H9 (cell line): ENCODE measurements around the gene CPT1B. TPM values are rescaled to one million over a fixed set of nuclear protein-coding genes. Genes with fewer than 3 reads are reported as not detected.

ENCODE experiments used
- DNase-seq: peaks from one replicate; pipeline ENCODE4 v3.0.0-alpha.2; 2017
- H2AFZ ChIP-seq: one replicate; pipeline ENCODE4 v1.6.1; 2013; ENCODE audit warnings: mild to moderate bottlenecking, low read length, control low read depth, moderate library complexity
- H2AK5ac ChIP-seq: 2 replicates; pipeline ENCODE4 v1.6.1; 2013; ENCODE audit warnings: low read length, control low read depth, mixed read lengths; ENCODE audit not compliant: insufficient read length
- H2BK120ac ChIP-seq: one replicate; pipeline ENCODE4 v1.6.1; 2013; ENCODE audit warnings: low read depth, mild to moderate bottlenecking, low read length, control low read depth, inconsistent platforms; ENCODE audit not compliant: poor library complexity, severe bottlenecking
- H2BK12ac ChIP-seq: 2 replicates; pipeline ENCODE4 v1.6.1; 2013; ENCODE audit warnings: low read length, control low read depth, mixed read lengths, low read depth; ENCODE audit not compliant: insufficient read length
- H2BK15ac ChIP-seq: 2 replicates; pipeline ENCODE4 v1.6.1; 2013; ENCODE audit warnings: low read depth, low read length, control low read depth
- H2BK20ac ChIP-seq: one replicate; pipeline ENCODE4 v1.6.1; 2013; ENCODE audit warnings: low read depth, mild to moderate bottlenecking, low read length, control low read depth, inconsistent platforms; ENCODE audit not compliant: poor library complexity, severe bottlenecking
- H2BK5ac ChIP-seq: 2 replicates; pipeline ENCODE4 v1.6.1; 2013; ENCODE audit warnings: low read length, control low read depth, mixed read lengths; ENCODE audit not compliant: insufficient read length
- H3K14ac ChIP-seq: 2 replicates; pipeline ENCODE4 v1.6.1; 2013; ENCODE audit warnings: low read length, control low read depth; ENCODE audit not compliant: insufficient read depth
- H3K18ac ChIP-seq: 2 replicates; pipeline ENCODE4 v1.6.1; 2013; ENCODE audit warnings: low read depth, mild to moderate bottlenecking, mixed read lengths, low read length, control low read depth; ENCODE audit not compliant: insufficient read length
- H3K23ac ChIP-seq: 2 replicates; pipeline ENCODE4 v1.6.1; 2013; ENCODE audit warnings: low read length, control low read depth, mixed read lengths, low read depth; ENCODE audit not compliant: insufficient read length
- H3K23me2 ChIP-seq: 2 replicates; pipeline ENCODE4 v1.6.1; 2013; ENCODE audit warnings: low read depth, mild to moderate bottlenecking, mixed read lengths, low read length, control low read depth; ENCODE audit not compliant: insufficient read length, poor library complexity, severe bottlenecking
- H3K27ac ChIP-seq: 2 replicates; pipeline ENCODE4 v1.5.1; 2013; ENCODE audit warnings: low read length, control low read depth, mixed read lengths, low read depth; ENCODE audit not compliant: insufficient read length
- H3K27me3 ChIP-seq: 2 replicates; pipeline ENCODE4 v1.6.1; 2013; ENCODE audit warnings: low read length, control low read depth, inconsistent platforms; ENCODE audit not compliant: insufficient read depth
- H3K4ac ChIP-seq: 2 replicates; pipeline ENCODE4 v1.6.1; 2013; ENCODE audit warnings: low read depth, mild to moderate bottlenecking, control low read depth, inconsistent platforms, low read length, moderate library complexity
- H3K4me1 ChIP-seq: 2 replicates; pipeline ENCODE4 v1.6.1; 2013; ENCODE audit warnings: low read length, control low read depth, inconsistent platforms; ENCODE audit not compliant: insufficient read depth
- H3K4me2 ChIP-seq: 2 replicates; pipeline ENCODE4 v1.6.1; 2013; ENCODE audit warnings: low read length, control low read depth, mixed read lengths; ENCODE audit not compliant: insufficient read length, insufficient read depth
- H3K56ac ChIP-seq: 2 replicates; pipeline ENCODE4 v1.6.1; 2013; ENCODE audit warnings: low read depth, mild to moderate bottlenecking, mixed read lengths, low read length, control low read depth; ENCODE audit not compliant: insufficient read length
- H3K79me1 ChIP-seq: 2 replicates; pipeline ENCODE4 v1.6.1; 2013; ENCODE audit warnings: low read depth, mild to moderate bottlenecking, moderate library complexity, low read length, control low read depth, inconsistent platforms; ENCODE audit not compliant: insufficient read depth, poor library complexity, severe bottlenecking
- H3K79me2 ChIP-seq: 2 replicates; pipeline ENCODE4 v1.6.1; 2013; ENCODE audit warnings: low read length, control low read depth, inconsistent platforms; ENCODE audit not compliant: insufficient read depth
- H3K9ac ChIP-seq: 2 replicates; pipeline ENCODE4 v1.6.1; 2013; ENCODE audit warnings: low read length, control low read depth, mixed read lengths; ENCODE audit not compliant: insufficient read length; ENCODE audit errors: extremely low read depth
- H3K9me3 ChIP-seq: one replicate; pipeline ENCODE4 v1.6.1; 2013; ENCODE audit warnings: low read depth, low read length, inconsistent platforms; ENCODE audit not compliant: control insufficient read depth
- H3T11ph ChIP-seq: one replicate; pipeline ENCODE4 v1.6.1; 2013; ENCODE audit warnings: mild to moderate bottlenecking, low read length, control low read depth, inconsistent platforms
- H4K20me1 ChIP-seq: one replicate; pipeline ENCODE4 v1.6.1; 2013; ENCODE audit not compliant: control insufficient read depth, insufficient read length, insufficient read depth
- H4K5ac ChIP-seq: 2 replicates; pipeline ENCODE4 v1.6.1; 2013; ENCODE audit warnings: low read depth, mild to moderate bottlenecking, mixed read lengths, low read length, control low read depth; ENCODE audit not compliant: insufficient read length
- H4K8ac ChIP-seq: replicated peaks from 2 replicates; pipeline ENCODE4 v1.6.1; 2013; ENCODE audit warnings: low read length, control low read depth, mixed read lengths, low read depth; ENCODE audit not compliant: insufficient read length
- H4K91ac ChIP-seq: 2 replicates; pipeline ENCODE4 v1.6.1; 2013; ENCODE audit warnings: low read depth, mild to moderate bottlenecking, moderate library complexity, mixed read lengths, low read length, control low read depth; ENCODE audit not compliant: insufficient read length
- H3K27ac Mint-ChIP-seq, 3 experiments: 2 replicates in 2 of 3; 3 replicates in 1 of 3; pipeline ENCODE4 v1.8.0; 2020 to 2021; ENCODE audit warnings: mixed read lengths in 3 of 3, mild to moderate bottlenecking in 1 of 3, moderate library complexity in 1 of 3
- H3K27me3 Mint-ChIP-seq: 2 replicates; pipeline ENCODE4 v1.8.0; 2021; ENCODE audit warnings: low read depth, mild to moderate bottlenecking, moderate library complexity, mixed read lengths
- H3K36me3 Mint-ChIP-seq, 3 experiments: 2 replicates in 2 of 3; 3 replicates in 1 of 3; pipeline ENCODE4 v1.8.0; 2020 to 2021; ENCODE audit warnings: low read depth in 3 of 3, mixed read lengths in 3 of 3; ENCODE audit not compliant: insufficient read depth in 1 of 3
- H3K4me1 Mint-ChIP-seq, 2 experiments: 2 replicates each; pipeline ENCODE4 v1.8.0; 2020; ENCODE audit warnings: mixed read lengths in 2 of 2
- H3K4me3 Mint-ChIP-seq, 2 experiments: 2 replicates in 1 of 2; 3 replicates in 1 of 2; pipeline ENCODE4 v1.8.0; 2020 to 2021; ENCODE audit warnings: mild to moderate bottlenecking in 2 of 2, mixed read lengths in 2 of 2, moderate library complexity in 1 of 2
- H3K9me3 Mint-ChIP-seq, 2 experiments: 2 replicates in 1 of 2; 3 replicates in 1 of 2; pipeline ENCODE4 v1.8.0; 2020; ENCODE audit warnings: mild to moderate bottlenecking in 2 of 2, mixed read lengths in 2 of 2, moderate library complexity in 1 of 2
- CTCF ChIP-seq: fragments of 200-600 bp; sonication (generic); conservative IDR thresholded peaks from 3 replicates; pipeline ENCODE4 v1.8.0; 2021; ENCODE audit warnings: antibody characterized with exemption, mild to moderate bottlenecking
- WGBS: extraction: QIAGEN DNeasy Blood & Tissue Kit; methylation state at CpG from one replicate; pipeline ENCODE4 v1.1.7; 2013; ENCODE audit warnings: missing lambda C conversion rate, low lambda C conversion rate, mixed read lengths; ENCODE audit not compliant: insufficient read length; ENCODE audit errors: extremely low coverage; 5-methylcytosine and 5-hydroxymethylcytosine counted together
- total RNA-seq: library from RNA; stranded (reverse); gene quantifications from 2 replicates; pipeline ENCODE4 v1.2.1, GENCODE V29; 2021

The CPT1B gene
- total RNA-seq, 1 experiment from 2014 or later: 65.7 TPM

GRCh38 chr22:50571264-50572175, 6.7 kb downstream of the CPT1B start:
- no peak overlapping the region for H3K4ac ChIP-seq
- Mint-ChIP-seq H3K27ac (no peak overlapping the region), H3K4me3 (no peak overlapping the region), H3K9me3 (no peaks in the 10 kb centered on the region), H3K4me1 (no peaks in the 10 kb centered on the region), H3K36me3 (peaks cover 13 to 78% (median 71%) of the 10 kb centered on the region in 3 experiments), H3K27me3 (no peaks in the 10 kb centered on the region; the same call in 1 of the 2 replicates)
- H4K91ac ChIP-seq: no peak overlapping the region
- no peak overlapping the region for H3K9ac ChIP-seq
- H4K20me1 ChIP-seq: no peaks in the 10 kb centered on the region
- H3K27ac ChIP-seq: no peak overlapping the region
- no CpG with 5 or more reads among the region's 26 CpGs for WGBS
- no peak overlapping the region for H4K5ac ChIP-seq
- H3K9me3 ChIP-seq: no peaks in the 10 kb centered on the region
- H2BK120ac ChIP-seq: no peak overlapping the region
- H3K18ac ChIP-seq: no peak overlapping the region
- H3K23me2 ChIP-seq: no peaks in the 10 kb centered on the region
- TF ChIP-seq CTCF: no peak
- H2AFZ ChIP-seq: no peak overlapping the region
- no peak overlapping the region for H3K14ac ChIP-seq
- H3K4me2 ChIP-seq: no peak overlapping the region
- H3K27me3 ChIP-seq: no peaks in the 10 kb centered on the region
- no peaks in the 10 kb centered on the region for H3K79me2 ChIP-seq
- no peak overlapping the region for H3T11ph ChIP-seq
- no peak overlapping the region for H2BK20ac ChIP-seq
- no peaks in the 10 kb centered on the region for H3K79me1 ChIP-seq
- no peak overlapping the region for H3K23ac ChIP-seq
- H3K4me1 ChIP-seq: no peaks in the 10 kb centered on the region
- no peak overlapping the region for H2BK12ac ChIP-seq
- no peak overlapping the region for H3K56ac ChIP-seq
- H2BK5ac ChIP-seq: no peak overlapping the region
- H2BK15ac ChIP-seq: no peak overlapping the region
- no peak overlapping the region for H2AK5ac ChIP-seq
- no peak overlapping the region for H4K8ac ChIP-seq
- no peak for DNase-seq
